Measurements from ENCODE around the gene TAF1.
"Not testable (repeated sequence)": the region's sequence is repeated elsewhere in the genome, so short reads cannot be mapped to it uniquely, and the experiment has no call there.

TAF1 gene, protein sequence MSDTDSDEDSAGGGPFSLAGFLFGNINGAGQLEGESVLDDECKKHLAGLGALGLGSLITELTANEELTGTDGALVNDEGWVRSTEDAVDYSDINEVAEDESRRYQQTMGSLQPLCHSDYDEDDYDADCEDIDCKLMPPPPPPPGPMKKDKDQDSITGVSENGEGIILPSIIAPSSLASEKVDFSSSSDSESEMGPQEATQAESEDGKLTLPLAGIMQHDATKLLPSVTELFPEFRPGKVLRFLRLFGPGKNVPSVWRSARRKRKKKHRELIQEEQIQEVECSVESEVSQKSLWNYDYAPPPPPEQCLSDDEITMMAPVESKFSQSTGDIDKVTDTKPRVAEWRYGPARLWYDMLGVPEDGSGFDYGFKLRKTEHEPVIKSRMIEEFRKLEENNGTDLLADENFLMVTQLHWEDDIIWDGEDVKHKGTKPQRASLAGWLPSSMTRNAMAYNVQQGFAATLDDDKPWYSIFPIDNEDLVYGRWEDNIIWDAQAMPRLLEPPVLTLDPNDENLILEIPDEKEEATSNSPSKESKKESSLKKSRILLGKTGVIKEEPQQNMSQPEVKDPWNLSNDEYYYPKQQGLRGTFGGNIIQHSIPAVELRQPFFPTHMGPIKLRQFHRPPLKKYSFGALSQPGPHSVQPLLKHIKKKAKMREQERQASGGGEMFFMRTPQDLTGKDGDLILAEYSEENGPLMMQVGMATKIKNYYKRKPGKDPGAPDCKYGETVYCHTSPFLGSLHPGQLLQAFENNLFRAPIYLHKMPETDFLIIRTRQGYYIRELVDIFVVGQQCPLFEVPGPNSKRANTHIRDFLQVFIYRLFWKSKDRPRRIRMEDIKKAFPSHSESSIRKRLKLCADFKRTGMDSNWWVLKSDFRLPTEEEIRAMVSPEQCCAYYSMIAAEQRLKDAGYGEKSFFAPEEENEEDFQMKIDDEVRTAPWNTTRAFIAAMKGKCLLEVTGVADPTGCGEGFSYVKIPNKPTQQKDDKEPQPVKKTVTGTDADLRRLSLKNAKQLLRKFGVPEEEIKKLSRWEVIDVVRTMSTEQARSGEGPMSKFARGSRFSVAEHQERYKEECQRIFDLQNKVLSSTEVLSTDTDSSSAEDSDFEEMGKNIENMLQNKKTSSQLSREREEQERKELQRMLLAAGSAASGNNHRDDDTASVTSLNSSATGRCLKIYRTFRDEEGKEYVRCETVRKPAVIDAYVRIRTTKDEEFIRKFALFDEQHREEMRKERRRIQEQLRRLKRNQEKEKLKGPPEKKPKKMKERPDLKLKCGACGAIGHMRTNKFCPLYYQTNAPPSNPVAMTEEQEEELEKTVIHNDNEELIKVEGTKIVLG (N-terminal part only)

DNA sequence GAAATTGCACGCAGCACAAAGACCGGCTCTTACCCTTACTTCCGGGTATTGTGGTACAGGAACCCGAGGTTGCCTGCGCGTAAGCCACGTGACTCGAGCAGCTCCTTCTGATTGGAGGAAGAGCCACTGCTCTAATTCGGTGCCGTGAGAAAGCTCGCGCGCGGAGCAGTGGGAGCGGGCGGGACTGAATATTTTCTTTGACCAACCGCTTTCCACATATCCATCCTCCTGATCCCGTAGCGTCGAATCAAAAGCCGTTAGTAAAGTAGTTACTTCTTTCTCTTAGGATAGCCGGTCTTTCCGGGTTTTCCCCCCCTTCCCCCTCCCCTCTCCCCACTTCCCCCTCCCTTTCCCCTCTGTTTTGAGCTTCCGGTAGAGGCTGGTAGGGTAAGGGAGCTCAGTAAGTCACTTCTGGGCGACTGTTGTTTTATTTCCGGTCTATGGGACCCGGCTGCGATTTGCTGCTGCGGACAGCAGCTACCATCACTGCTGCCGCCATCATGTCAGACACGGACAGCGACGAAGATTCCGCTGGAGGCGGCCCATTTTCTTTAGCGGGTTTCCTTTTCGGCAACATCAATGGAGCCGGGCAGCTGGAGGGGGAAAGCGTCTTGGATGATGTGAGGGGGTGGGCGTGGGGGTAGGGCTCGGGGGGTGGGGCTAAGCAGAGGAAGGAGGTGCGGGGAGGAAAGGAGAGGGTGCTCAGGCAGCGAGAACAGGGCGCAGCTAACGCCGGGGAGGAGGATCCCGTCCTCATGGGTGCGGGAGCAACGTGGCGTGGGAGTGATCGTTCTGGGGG lies at the start of gene TAF1:
TAF1 (plus strand) TSS at position 483 of the 799 bp plus-strand sequence; CDS start at position 501, 18 bp downstream.
- DNase-seq, result peak; percentile 87

GRCh38 chrX:71316959-71317358 lies 49.2 kb upstream of the TAF1 start:
- DNase-seq, result not testable (repeated sequence)

DNA sequence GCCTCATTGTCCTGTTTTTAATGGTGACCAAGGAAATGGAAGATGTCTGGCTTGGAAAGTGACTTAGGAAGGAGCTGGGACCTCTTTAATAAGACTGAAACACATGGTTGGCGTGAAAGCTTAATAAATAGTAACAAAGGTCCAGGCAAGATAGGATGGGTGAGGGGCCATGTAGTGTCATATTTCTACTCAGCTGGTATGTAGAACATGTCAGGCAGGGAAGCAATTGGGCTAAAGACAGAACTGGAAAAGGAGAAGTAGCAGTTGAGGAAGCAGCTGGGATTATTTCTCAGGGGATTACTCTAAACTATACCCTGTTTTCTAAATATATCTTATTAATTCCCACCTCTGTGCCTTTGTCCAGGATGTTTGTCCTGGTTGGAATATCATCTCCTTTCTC lies 46.0 kb upstream of the TAF1 start:
- DNase-seq, result no peak

GRCh38 chrX:71321731-71322130 lies 44.4 kb upstream of the TAF1 start:
- no peak for DNase-seq

DNA sequence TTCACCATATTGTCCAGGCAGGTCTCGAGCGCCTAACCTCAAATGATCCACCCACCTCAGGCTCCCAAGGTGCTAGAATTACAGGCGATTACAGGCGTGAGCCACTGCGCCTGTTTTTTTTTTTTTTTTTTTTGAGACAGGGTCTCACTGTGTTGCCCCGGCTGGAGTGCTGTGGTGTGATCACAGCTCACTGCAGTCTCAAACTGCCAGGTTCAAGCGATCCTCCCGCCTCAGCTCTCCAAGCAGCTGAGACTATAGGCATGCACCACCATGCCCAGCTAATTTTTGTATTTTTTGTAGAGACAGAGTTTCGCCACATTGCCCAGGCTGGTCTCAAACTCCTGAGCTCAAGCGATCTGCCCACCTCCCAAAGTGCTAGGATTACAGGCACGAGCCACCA lies 41.7 kb upstream of the TAF1 start:
- not testable (repeated sequence) for DNase-seq

DNA sequence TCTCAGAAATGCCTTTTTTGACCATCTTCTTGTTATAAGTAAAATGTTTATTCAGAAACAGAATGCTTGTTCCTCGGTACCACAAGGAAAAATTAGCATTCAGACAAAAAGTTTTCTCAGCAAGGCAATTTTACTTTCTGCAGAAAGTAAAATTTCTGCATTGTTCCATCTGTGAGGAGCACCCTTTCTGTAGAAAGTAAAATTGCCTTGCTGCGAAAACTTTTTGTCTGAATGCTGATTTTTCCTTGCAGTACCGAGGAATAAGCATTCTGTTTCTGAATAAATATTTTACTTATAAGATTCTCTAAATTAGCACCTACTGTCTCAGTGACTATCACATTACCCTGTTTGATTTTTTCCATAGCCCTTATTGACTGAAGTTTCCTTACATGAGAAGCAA lies 39.8 kb upstream of the TAF1 start:
- no peak for DNase-seq

- DNase-seq, result not testable (repeated sequence)
Measured at GRCh38 chrX:71349151-71349665, 16.9 kb upstream of the TAF1 start.

- not testable (repeated sequence) for DNase-seq
Measured at GRCh38 chrX:71349867-71350266, 16.3 kb upstream of the TAF1 start.

- not testable (repeated sequence) for DNase-seq
Measured at GRCh38 chrX:71352439-71352838, 13.7 kb upstream of the TAF1 start.

DNA sequence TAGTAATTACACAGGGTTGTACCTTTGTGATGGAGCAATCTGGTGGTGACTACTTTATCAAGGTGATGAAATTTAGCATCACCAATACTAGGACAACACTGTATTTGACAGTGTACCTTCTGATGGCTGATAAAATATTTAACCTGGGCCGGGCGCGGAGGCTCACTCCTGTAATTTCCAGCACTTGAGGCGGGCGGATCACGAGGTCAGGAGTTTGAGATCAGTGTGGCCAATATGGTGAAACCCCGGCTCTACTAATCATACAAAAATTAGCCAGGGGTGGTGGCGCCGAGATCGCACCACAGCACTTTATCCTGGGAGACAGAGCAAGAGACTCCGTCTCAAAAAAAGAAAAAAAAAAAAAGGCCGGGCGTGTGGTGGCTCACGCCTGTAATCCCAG lies 1.9 kb upstream of the TAF1 start:
- DNase-seq, result no peak

GRCh38 chrX:71365356-71365874 lies 742 bp upstream of the TAF1 start:
- DNase-seq, result no peak

- peak; percentile 47 for DNase-seq
Measured at GRCh38 chrX:71366674-71367256, 608 bp downstream of the TAF1 start.

GRCh38 chrX:71367396-71367795 lies 1.2 kb downstream of the TAF1 start:
- DNase-seq, result peak; percentile 28

GRCh38 chrX:71372388-71372787 lies 6.2 kb downstream of the TAF1 start:
- no peak for DNase-seq

DNA sequence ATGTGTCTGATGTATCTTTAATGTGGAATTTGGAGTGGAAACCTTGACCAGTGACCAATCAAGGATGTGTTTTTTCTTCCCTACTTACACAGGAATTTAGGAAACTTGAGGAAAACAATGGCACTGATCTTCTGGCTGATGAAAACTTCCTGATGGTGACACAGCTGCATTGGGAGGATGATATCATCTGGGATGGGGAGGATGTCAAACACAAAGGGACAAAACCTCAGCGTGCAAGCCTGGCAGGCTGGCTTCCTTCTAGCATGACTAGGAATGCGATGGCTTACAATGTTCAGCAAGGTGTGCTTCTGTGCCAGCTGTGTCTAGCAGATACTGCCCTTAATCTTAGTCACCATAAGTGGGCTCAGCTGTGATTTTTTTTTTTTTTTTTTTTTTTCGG lies 12.6 kb downstream of the TAF1 start:
- no peak for DNase-seq

DNA sequence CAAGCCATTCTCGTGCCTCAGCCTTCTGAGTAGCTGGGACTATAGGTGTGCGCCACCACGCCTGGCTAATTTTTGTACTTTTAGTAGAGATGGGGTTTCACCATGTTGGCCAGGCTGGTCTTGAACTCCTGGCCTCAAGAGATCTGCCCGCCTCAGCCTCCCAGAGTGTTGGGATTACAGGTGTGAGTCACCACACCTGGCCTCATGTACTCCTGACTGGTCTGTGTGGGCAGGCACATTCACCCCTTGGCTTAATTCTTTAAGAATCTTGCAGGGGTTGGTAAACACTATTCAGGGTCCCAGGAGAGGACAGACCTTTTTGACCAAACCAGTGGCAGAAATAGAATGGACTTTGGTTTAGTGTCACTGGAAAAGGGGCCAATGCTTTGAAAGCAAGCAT lies 25.6 kb downstream of the TAF1 start:
- not testable (repeated sequence) for DNase-seq

GRCh38 chrX:71393919-71394318 lies 27.8 kb downstream of the TAF1 start:
- DNase-seq, result no peak

DNA sequence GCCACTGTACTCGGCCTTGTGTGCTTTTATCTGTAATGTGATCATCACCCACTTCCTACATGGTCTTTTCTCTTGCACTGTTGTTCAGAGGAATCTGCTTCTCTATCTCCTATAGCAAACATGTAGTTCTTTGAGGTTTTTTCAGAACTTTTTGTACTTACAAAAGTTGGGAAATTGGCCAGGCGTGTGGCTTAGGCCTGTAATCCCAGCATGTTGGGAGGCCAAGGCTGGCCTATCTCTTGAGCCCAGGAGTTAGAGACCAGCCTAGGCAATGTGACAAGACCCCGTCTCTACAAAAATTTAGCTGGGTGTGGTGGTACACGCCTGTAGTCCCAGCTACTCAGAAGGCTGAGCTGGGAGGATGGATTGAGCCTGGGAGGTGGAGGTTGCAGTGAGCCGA lies 30.4 kb downstream of the TAF1 start:
- no peak for DNase-seq

- DNase-seq, result no peak
Measured at GRCh38 chrX:71400710-71401109, 34.6 kb downstream of the TAF1 start.

- DNase-seq, result not testable (repeated sequence)
Measured at GRCh38 chrX:71416260-71416659, 50.1 kb downstream of the TAF1 start.

DNA sequence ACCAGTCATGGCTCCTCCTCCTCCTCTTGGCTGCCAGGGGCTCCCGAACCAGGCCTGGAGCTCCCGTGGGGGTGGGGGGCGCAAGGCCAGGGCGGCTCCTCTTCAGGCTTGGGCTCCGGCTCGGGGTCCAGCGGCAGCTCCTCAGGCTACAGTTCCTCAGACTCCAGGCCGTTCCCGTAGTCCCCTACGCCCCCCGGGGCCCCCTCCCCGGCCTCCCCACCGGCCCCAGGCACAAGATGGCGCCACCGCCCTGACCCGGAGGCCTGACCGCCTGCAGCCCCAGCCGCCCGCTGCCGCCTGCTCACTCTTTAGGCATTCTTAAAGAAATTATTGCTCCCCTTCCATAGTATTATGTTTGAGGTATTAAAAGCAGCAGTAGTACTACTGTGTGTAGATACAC lies 54.5 kb downstream of the TAF1 start:
- no peak for DNase-seq

Data from stimulated activated CD8-positive, alpha-beta memory T cell treated with anti-CD3 and anti-CD28 coated beads, Interleukin-4, amount 100 ng/mL, for 48 hours (primary cell).